HepG2 (cell line): Measurements from ENCODE around the gene NEURL2. TPM values are rescaled to one million over a fixed set of nuclear protein-coding genes. Genes with fewer than 3 reads are reported as not detected.

Source experiments
- AGO2 ChIP-seq: fragments of 200-400 bp; formaldehyde crosslinking; optimal IDR thresholded peaks from 2 replicates; pipeline ENCODE3; 2017; ENCODE audit warnings: mild to moderate bottlenecking, low read depth, low read length, moderate library complexity
- BHLHE40 ChIP-seq: IDR thresholded peaks from 2 replicates; pipeline ENCODE4 v1.6.1; 2011; ENCODE audit warnings: low read length, improper control_type of control experiment
- GMEB1 ChIP-seq: sonication (generic); formaldehyde crosslinking; IDR thresholded peaks from 2 replicates; pipeline ENCODE4 v1.5.1; 2020; ENCODE audit warnings: missing genetic modification reagents, mild to moderate bottlenecking, borderline replicate concordance
- HIVEP1 ChIP-seq: sonication (generic); formaldehyde crosslinking; IDR thresholded peaks from 2 replicates; pipeline ENCODE4 v1.4.0; 2020; ENCODE audit warnings: mild to moderate bottlenecking, missing genetic modification reagents
- MTF1 ChIP-seq: sonication (generic); formaldehyde crosslinking; IDR thresholded peaks from 2 replicates; pipeline ENCODE4 v1.5.0; 2020; ENCODE audit warnings: missing genetic modification reagents
- ZHX2 ChIP-seq, 2 experiments: sonication (generic) in 1 of 2; formaldehyde crosslinking in 1 of 2; IDR thresholded peaks; 2 replicates each; pipeline versions ENCODE4 v1.6.1 to v1.9.0; 2014 to 2022; ENCODE audit warnings: antibody characterized with exemption in 1 of 2, borderline replicate concordance in 1 of 2, inconsistent platforms in 1 of 2, low read depth in 1 of 2, missing genetic modification reagents in 1 of 2
- ZNF230 ChIP-seq: sonication (generic); formaldehyde crosslinking; IDR thresholded peaks from 2 replicates; pipeline ENCODE4 v1.4.0; 2020; ENCODE audit warnings: mild to moderate bottlenecking, missing genetic modification reagents
- ZNF280D ChIP-seq: sonication (generic); formaldehyde crosslinking; IDR thresholded peaks from 2 replicates; pipeline ENCODE4 v1.5.1; 2020; ENCODE audit warnings: mild to moderate bottlenecking, missing genetic modification reagents
- ZNF292 ChIP-seq: sonication (generic); formaldehyde crosslinking; IDR thresholded peaks from 2 replicates; pipeline ENCODE4 v1.8.1; 2022; ENCODE audit warnings: mild to moderate bottlenecking, low read depth, missing genetic modification reagents, borderline replicate concordance
- ZNF552 ChIP-seq: sonication (generic); formaldehyde crosslinking; IDR thresholded peaks from 2 replicates; pipeline ENCODE4 v1.9.0; 2022; ENCODE audit warnings: missing genetic modification reagents, mild to moderate bottlenecking, borderline replicate concordance
- ZNF687 ChIP-seq: sonication (generic); formaldehyde crosslinking; IDR thresholded peaks from 2 replicates; pipeline ENCODE4 v1.5.1; 2020; ENCODE audit warnings: mild to moderate bottlenecking, missing genetic modification reagents, moderate library complexity
- ZNF768 ChIP-seq: sonication (generic); formaldehyde crosslinking; IDR thresholded peaks from 2 replicates; pipeline ENCODE4 v1.4.0; 2020; ENCODE audit warnings: missing genetic modification reagents
- polyA plus RNA-seq, 8 experiments: library from polyadenylated mRNA; depleted of rRNA in 3 of 8; stranded (reverse) in 7 of 8; unstranded in 1 of 8; fragments of >200 nt; fragmentation: Illumina TruSeq in 4 of 8; extraction: Trizol in 4 of 8; gene quantifications; 2 replicates each; pipeline versions ENCODE4 v1.2.1 to v1.2.3, GENCODE V29; 2011 to 2016; ENCODE audit warnings: low read depth in 4 of 8, missing spikeins in 1 of 8, mixed read lengths in 1 of 8; ENCODE audit not compliant: insufficient read depth in 1 of 8
- total RNA-seq, 5 experiments: library from RNA; depleted of rRNA; stranded (reverse); fragments of >200 nt; fragmentation: Illumina TruSeq; extraction: Trizol; gene quantifications; 2 replicates each; pipeline ENCODE4 v1.2.3, GENCODE V29; 2016; ENCODE audit warnings: low read depth in 1 of 5

Gene NEURL2
- total and polyA plus RNA-seq, 2 of the 13 experiments (the other 11 are each of a cell fraction or from before 2014, with no cell fraction given), result 7.2 to 9.7 TPM

DNA sequence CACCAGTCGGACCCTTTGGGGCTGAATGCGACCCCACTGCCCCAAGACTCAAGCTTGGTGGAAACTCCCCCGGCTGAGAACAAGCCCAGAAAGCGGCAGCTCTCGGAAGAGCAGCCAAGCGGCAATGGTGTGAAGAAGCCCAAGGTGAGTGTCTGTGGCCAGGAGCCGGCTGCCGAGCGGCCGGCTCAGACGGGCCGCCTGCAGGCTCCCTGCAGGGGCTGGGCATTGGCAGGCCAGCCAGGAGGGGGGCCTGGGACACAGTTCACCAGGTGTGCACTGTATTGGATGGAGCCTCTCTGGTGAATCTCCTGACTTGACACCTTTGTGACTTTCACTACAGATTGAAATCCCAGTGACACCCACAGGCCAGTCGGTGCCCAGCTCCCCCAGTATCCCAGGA lies 49.5 kb upstream of the NEURL2 start (continued):
- TF ChIP-seq ZHX2 (IDR thresholded peaks at IDR 0.05; ENCODE audit: low read depth) (no peak), ZHX2 (CRISPR knock-in tag; IDR thresholded peaks at IDR 0.05; ENCODE audit: borderline replicate concordance) (no peak), ZNF292 (no peak), ZNF768 (CRISPR knock-in tag) (no peak), ZNF687 (CRISPR knock-in tag) (peak; percentile 15; the same call in 1 of the 2 replicates), ZNF230 (CRISPR knock-in tag) (no peak), ZNF552 (no peak), AGO2 (peak; percentile 55), GMEB1 (CRISPR knock-in tag) (no peak), BHLHE40 (no peak), ZNF280D (CRISPR knock-in tag) (no peak), HIVEP1 (CRISPR knock-in tag) (peak; percentile 35; the same call in 1 of the 2 replicates), MTF1 (CRISPR knock-in tag) (no peak)
- TF ChIP-seq, all 625 proteins: peak for 4
